Stimulated activated CD8-positive, alpha-beta memory T cell treated with anti-CD3 and anti-CD28 coated beads, Interleukin-15, amount 100 ng/mL, for 48 hours (primary cell): ENCODE data around the gene CRIM1.
A peak's percentile ranks its signal among the peaks of the same experiment; 100 is the strongest.

Experiments
- DNase-seq, 2 donors: peaks; one replicate each; pipeline ENCODE4 v3.0.0-alpha.2; 2020; ENCODE audit warnings: low read depth in 2 of 2

CRIM1 gene

DNA sequence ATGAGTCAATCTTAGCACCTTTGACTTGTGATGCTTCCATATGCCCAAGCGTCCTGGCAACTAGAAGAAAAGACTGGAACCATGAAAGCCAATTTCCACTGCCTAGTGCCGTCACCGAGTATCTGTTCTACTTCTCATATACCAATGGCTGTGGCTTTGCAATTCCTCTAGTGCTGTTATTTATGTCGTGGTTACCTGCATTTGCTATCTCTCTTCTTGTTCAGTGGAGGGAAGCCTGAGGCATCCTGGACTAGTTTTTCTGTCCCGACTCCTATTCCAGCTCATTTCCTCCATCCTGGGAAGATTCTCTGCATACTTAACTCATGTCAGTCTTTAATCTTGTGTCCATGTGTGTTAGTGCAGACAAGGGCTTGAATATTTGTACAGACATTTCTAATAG is 124.5 kb downstream of the CRIM1 start:
- no peak for DNase-seq

DNA sequence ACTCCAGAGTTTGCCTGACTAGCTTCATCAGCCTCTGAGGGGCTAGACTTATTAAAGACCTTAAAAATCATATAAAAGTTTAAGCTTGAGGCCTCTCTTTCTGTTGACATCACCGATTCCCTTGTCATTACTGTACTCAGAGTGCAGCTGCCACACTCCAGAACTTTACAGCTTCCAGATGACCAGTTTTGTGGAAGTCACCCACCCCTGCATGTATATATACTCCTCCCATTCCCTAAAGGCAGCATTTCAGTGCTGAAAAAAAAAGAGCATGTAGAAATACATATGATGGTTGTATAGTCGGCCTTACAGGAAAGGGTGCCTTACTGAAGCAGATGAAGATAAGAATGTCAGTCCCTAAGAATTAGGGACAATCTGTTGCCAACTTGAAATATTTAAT is 125.1 kb downstream of the CRIM1 start:
- no peak for DNase-seq

DNA sequence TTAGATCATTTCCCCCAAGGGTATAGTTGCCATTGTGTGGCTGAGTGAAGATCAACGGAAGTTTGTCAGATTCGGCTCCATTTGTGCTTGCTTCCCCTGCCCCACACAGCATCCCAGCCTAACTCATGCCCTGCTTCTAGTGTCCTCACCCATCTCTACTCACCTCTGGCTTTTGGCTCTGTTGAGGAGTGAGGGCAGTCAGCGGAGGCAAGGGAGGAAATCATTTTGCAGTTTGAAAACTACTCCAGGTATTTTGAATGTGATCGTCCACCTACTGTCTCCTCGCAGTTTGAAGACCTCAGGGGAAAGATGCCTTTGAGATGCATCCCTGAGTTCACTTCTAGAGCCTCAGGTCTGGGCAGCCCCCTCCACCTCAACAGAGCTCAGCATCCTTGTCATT is 126.1 kb downstream of the CRIM1 start:
- no peak for DNase-seq

DNA sequence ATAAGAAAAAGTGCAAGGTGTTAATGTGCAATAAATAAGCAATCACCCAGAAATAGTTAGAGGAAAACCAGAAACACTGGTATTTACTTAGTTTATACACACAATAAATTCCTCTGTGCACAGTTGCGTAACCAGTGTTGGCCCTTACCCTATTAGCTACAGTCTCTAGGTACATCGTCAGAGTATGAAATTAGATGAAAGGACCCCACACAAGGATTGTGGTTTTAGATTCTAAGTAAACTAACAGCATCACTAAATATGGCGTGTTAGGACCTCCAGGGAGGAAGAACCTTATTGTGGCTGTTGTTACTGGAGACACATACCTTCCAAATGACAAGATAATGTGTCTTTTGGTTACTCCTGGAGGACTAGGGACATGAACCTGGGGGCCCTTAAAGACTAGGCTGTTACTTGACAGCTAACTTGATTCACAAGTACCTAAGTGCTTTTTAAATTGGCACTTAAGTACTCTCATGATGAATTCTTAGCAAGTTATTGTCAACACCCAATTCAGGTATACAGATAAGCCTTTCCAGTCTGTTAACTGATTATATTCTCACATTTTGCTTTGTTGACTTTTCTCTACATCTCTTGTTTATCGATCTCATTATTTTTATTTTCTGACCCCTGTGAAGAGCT is 127.1 kb downstream of the CRIM1 start:
- DNase-seq: no peak

DNA sequence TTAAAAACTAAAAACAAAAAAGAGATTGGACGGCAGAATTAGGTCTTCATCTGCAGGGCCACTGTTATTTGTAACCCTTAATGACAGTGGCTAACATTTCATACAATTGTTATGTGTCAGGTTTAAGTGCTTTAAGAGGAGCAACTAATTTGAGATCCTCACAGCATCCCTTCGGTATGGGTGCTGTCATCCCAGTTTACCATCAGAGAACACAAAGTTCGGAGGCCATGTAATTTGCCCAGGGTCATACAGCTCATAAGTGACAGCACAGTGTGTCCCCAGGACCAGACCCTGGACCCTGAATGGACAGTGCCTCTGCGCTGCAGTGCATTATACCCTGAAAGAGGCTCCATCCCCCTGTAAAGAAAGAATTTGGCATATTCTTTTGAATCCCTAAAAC is 127.7 kb downstream of the CRIM1 start:
- no peak for DNase-seq

DNA sequence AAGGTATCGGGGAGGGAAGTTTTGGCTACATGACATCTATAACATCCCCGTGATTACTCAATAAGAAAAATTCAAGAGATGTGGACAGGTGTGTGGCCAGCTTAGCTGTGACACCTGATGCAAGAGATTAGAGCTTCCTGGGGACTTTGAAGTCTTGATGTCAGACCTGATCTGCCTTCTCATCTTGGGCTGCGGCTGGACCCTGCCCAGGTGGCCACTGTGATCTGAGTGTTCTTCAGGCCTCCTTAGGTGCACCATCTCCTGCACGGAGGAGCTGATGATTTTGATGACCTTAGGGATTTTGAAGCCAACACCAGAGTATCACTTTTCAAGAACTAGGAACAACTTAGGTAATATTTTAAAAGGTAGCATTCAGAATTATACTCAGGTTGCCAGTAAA is 128.9 kb downstream of the CRIM1 start:
- no peak for DNase-seq

DNA sequence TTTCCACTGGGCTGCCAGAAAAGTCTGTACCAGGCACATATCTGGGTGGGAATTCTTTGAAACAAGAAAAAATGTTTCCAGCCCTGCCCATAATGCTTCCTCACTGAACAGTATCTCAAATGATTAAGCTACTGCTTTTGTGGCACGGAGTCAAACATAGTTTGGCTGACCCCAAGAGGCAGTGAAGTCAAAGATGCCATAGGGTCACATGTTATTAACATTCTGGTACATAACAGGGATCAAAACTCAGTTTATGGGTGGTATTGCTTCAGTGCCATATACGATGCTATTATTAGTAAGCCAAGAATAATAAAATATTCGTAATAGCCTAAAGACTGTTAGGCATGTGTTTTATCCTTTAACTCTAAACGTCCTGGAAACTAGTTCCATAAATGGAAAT is 129.9 kb downstream of the CRIM1 start:
- DNase-seq: no peak

DNA sequence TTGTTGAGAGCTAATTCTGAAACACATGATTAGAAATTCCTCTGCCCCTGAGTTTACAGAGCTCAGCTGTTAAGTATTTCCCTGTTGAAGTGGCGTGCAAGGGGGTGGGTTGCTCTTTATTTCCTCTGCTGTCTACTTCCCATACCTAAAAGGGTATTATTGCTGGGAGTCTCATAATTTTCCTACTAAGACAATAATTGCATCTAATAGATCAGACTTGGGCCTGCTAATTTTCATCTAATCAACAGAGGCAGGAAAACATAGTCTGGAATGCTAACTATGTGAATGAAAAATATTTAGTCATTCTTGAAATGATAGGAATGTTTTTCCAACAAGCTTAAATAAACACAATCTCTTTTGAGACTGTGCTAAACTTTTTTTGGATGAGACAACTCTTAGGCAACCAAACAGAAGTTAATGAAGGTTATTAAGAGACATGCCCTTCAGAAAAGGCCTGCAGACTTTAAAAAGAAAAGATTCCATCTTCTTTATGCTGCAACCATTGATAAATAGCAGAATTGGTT is 131.0 kb downstream of the CRIM1 start:
- no peak for DNase-seq

DNA sequence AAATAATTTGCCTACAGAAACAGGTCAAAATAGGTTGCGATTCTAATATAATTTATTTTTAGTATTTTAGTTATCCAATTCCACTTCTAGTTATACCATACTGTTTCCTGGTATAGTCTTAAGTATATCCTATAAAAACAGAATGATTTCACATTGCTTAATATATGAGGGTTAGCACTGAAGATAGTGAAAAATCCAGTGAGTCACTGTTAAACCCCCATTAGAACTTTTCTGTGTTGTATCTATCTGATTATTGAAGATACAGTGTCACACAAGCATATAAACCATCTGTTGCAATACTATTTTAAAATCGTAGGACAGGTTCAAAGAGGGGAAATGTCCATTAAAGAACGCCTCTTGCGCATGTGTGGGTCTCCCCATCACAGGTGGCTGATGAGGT is 132.4 kb downstream of the CRIM1 start:
- no peak for DNase-seq

DNA sequence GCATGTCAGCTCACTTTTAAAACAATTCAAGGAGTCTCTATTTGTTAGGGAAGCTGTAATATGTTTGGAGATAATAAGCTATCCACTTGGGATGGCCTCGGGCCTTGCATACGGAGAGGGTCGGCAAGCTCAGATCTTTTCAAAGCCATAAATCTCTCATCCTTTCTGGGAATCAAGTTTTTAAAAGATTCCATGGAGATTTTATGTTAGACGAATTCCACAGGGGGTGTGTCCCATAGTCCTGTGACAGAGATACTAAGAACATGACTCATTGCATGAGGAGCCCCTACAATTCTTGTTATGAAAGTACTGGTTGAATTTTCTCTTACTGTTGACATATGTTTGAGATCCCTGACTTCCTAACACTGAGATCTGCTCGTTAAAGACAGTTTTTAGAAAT is 133.7 kb downstream of the CRIM1 start:
- DNase-seq: no peak

DNA sequence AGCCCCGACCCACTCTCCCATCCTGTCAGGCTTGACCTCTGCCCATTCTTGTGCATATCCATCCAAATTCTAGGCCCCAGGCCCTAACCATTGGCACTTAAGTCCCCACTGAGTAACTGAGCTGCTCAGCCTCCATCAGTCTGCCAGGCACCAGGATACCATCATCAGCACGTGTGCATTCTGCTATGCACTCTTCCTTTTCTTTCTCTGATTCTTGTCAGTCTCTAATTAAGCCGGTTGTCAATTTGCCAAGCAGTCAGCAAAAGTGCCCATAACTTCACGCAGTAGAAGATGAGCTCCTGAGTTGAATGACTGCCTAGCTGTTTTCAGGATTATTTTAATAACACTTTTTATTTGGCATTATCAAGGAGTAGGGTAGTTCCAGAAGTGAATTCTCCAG is 135.2 kb downstream of the CRIM1 start:
- no peak for DNase-seq

DNA sequence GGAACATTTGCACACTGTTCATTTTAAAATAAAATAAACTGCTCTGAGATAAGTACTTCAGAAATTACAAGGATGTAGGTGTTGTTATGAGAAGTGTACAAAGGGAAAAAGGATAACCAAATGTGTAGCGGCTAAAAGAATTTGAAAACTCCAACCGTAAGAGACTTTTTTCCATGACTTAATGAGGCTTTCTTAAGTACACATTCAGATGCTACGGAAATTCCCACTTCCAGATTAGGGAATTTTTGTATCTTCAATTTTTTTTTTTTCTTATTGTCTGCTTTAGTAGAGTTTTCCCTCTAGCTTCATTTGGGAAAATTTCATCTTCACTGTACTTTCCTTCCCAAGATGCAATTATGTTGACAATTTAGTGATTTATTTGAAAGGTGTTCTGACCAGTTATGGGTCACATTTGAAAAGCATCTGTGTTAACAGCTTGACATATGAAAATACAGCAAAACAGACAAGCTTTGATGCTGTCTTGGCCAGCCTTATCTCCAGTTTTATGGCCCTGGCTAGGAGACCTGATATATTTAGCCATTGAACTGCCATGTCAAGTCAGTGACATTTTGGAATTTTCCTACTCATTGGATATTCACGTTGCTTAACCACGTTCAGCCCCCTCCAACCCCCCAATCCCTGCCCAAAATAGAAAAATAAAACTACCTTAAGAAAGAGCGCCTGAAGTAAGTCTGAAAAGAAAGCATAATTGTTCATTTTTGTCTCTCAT is 136.8 kb downstream of the CRIM1 start:
- DNase-seq: no peak

DNA sequence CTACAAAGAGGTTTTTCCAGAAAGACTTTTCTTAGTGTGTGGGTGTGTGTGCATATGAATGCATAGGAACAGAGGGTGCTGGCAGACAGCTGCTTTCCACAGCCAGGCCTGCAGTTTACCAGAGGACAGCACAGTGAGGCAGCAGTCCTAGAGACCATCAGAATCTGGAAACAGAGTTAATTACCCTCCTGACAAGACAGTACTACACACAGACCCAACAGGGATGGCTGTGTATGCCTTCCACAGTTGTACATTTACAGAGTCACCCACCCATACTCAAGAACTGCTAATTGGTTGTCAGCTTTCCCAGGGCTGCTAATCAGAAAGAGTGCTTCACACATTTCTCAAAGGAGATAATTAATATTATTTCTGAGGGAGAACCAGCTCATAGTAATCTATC is 137.7 kb downstream of the CRIM1 start:
- DNase-seq: no peak

DNA sequence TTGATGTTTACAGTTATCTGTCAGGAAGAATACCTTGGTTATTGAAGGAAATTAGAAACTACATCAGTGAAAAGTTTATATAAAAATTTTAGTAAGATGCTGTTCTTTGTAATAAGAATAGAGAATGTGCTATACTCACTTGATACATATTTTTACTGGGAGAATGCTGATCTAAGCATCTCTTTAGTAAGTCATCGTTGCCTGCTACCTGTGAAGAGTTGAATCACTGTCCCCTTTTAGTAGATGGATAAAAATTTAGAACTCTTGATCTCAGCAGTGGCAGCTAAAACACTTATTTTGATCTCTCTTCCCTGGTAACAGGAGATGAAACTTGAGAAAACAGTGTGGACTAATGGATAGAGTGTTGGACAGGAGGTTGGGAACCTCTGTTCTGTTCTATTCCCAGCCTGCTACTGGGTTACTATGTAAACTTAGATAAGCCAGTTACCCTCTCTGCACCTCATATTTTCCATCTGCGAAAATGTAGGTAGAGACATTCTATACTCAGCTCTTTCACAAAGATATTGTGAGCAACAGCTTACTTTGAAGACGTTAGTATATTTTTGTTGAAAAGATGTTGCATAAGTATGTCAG is 142.1 kb downstream of the CRIM1 start:
- no peak for DNase-seq

DNA sequence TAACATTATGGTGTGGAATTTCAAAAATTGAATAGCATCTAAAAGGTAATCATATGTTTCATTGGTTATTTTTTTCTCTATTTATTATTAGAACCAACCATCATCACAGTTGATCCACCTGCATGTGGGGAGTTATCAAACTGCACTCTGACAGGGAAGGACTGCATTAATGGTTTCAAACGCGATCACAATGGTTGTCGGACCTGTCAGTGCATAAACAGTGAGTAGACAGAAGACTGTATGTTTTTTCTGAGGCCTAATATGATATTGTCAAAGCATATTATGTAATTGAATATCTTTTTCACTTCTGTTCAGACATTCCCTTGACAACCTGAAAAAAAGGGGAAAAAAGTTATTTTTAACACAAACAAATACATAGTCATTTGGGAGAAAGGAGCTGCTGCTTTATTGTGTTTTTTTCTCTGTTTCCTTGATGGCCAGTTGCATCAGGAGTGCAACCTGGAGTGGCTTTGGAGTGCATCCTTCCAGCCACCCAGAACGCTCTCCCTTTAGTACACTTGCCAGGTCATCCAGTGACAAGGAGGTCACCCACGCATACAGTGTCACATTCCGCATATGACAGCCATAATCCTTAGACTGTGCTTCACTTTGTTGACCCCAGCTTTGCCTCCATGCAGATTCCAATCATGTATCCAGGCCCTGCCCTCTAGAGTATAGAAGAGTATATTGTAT is 143.7 kb downstream of the CRIM1 start:
- no peak for DNase-seq

DNA sequence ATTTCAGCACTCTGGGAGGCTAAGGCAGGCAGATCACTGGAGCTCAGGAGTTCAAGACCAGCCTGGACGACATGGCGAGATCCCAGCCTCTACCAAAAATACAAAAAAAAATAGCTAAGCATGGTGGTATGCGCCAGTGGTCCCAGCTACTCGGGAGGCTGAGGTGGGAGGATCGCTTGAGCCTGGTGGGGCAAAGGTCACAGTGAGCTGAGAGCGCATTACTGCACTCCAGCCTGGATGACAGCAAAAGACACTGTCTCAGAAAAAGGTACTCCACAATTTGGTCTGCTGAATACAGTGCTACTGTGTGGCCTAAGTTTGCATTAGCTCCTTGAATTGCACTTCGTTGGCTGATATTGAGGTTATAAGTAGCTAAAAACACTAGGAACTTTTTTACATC is 144.5 kb downstream of the CRIM1 start:
- no peak for DNase-seq

DNA sequence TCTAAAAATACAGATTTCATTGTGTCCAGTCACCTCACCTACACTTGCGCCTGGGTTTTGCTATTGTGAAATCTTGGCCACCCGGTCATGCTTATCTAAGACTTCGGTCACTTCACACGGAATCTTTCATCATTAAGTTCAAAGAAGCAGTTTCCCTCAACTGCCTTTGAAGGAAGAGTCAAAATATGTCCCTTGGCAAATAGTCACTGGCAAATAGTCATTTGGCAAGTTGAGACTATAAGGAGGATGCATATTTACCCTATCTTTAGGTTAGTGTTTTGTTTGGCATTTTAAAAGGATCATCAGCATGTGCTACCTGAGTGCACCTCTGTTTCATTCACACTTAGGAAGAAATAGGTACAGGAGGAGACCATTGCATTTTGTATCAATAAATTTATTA is 146.5 kb downstream of the CRIM1 start:
- DNase-seq: no peak

DNA sequence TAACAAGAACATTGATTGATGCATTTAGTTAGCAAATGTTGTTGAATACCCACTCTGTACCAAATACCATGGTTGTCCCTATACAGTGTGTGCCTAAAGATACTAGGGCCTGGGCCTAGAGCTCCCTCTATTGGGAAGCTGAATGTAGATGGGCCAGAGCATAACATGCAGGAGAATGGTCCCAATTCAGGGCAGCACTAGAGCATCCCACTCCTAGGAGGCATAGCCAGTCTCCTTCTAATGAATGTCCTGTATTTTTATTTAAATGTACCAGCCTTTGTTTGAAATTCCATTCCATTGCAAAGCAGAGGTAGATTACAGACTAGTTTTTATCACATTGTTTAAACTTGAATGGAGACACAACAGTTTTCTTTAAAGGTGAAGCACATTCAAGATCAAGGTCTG is 151.8 kb downstream of the CRIM1 start:
- peak in 1 of 2 donors; percentile 7 for DNase-seq

DNA sequence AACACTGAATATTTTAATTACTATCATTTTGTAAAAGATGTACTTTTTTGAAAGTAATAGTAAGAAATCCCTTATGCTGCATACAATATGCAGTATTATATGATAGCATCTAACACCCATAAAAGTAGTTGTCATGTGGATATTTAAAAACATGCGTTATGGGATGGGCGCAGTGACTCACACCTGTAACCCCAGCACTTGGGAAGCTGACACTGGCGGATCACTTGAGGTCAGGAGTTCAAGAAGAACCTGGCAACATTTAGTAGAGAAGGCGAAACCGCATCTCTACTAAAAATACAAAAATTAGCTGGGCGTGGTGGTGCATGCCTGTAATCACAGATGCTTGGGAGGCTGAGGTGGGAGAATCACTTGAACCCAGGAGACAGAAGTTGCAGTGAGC is 153.5 kb downstream of the CRIM1 start:
- DNase-seq: no peak

DNA sequence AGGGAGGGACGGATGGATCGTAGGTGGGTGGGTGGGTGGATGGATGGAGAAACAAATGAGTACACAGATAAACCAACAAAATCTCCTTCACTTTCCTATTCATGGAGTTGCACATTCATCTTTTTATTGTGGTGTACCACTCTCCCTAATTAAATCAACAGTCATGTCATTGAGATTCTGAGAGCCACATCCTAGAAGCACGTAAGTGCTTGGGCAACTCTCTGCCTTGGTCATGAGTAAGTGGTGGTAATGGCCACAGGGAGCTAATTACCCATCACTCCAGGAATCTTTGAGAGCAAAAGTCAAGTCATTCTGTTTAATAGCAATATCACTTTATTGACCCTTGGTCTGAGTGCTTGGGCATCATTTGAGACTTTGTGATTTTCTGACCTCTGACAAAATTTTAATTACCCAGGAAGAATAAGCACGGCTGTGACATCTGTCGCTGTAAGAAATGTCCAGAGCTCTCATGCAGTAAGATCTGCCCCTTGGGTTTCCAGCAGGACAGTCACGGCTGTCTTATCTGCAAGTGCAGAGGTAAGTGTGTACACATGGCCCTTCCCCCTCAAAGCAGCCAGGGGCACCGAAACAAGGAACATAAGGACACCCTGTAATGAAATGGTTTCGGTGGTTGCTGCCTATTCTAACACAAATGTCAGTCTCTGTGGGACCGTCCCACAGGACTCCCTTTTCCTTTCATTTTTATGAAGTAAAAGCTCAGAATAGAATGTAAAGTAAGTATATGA is 156.5 kb downstream of the CRIM1 start:
- no peak for DNase-seq

DNA sequence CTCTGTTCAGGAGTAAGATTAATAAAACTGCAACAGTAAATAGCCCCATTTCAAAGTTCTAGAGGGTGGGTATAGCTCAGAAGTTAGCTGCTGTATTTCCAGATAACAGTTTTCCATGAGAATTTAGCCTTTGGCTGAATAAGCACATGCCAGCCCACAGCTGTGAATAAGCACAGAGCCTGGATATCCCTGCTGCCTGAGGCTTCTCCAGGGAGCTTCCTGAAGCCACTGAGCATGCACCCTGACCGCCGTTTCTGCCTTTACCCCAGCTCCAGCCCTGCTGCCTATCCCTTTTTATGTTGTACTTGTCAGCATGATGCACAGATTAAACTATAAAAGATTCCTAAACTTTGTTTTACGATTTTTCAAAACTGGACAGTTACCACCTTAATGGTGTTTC is 157.1 kb downstream of the CRIM1 start:
- no peak for DNase-seq

DNA sequence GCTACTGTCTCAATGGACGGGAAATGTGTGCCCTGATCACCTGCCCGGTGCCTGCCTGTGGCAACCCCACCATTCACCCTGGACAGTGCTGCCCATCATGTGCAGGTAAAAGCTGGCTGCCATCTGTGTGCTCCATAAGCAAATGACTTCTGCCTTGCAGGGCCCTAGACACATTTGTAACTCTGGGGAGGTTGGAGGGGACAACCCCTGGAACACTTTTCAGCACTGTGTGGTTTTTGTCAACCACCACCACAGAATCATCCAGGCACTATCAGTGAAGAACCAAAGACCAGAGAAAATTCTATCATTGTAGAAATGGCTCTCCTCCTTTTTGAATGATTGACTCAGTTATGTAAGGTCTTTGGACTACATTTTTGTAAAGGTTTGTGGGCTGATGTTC is 158.1 kb downstream of the CRIM1 start:
- DNase-seq: no peak
